HEK293 (cell line): ENCODE measurements around the gene DPP9.

Source experiments
- ATF2 ChIP-seq: fragments of 450-650 bp; formaldehyde crosslinking; IDR thresholded peaks from 2 replicates; pipeline ENCODE4 v1.5.1; 2016; ENCODE audit warnings: missing biosample characterization, missing genetic modification characterization, low read depth
- CTCF ChIP-seq: fragments of 450-650 bp; formaldehyde crosslinking; IDR thresholded peaks from 2 replicates; pipeline ENCODE4 v1.5.1; 2016; ENCODE audit warnings: missing biosample characterization, missing genetic modification characterization
- PBX3 ChIP-seq: sonication (generic); formaldehyde crosslinking; IDR thresholded peaks from 2 replicates; pipeline ENCODE4 v1.8.1; 2022; ENCODE audit warnings: mild to moderate bottlenecking, moderate library complexity, missing genetic modification reagents
- PRDM10 ChIP-seq: fragments of 450-650 bp; formaldehyde crosslinking; IDR thresholded peaks from 2 replicates; pipeline ENCODE4 v1.5.1; 2016; ENCODE audit warnings: missing biosample characterization, missing genetic modification characterization
- PRDM4 ChIP-seq: fragments of 450-650 bp; formaldehyde crosslinking; IDR thresholded peaks from 2 replicates; pipeline ENCODE4 v1.5.1; 2017; ENCODE audit warnings: missing biosample characterization, missing genetic modification characterization
- ZEB2 ChIP-seq: fragments of 450-650 bp; formaldehyde crosslinking; IDR thresholded peaks from 2 replicates; pipeline ENCODE4 v1.5.1; 2016; ENCODE audit warnings: missing biosample characterization, missing genetic modification characterization
- ZFP41 ChIP-seq: fragments of 450-650 bp; formaldehyde crosslinking; IDR thresholded peaks from 2 replicates; pipeline ENCODE4 v1.5.1; 2016; ENCODE audit warnings: missing biosample characterization, missing genetic modification characterization, borderline replicate concordance
- ZNF133 ChIP-seq: fragments of 450-650 bp; formaldehyde crosslinking; IDR thresholded peaks from 2 replicates; pipeline ENCODE4 v1.5.1; 2016; ENCODE audit warnings: missing biosample characterization, missing genetic modification characterization
- ZNF571 ChIP-seq: fragments of 450-650 bp; formaldehyde crosslinking; IDR thresholded peaks from 2 replicates; pipeline ENCODE4 v1.5.0; 2017; ENCODE audit warnings: missing biosample characterization, missing genetic modification characterization
- ZNF639 ChIP-seq: fragments of 450-650 bp; formaldehyde crosslinking; IDR thresholded peaks from 2 replicates; pipeline ENCODE4 v1.5.1; 2016; ENCODE audit warnings: missing biosample characterization, missing genetic modification characterization
- ZNF843 ChIP-seq: fragments of 450-650 bp; formaldehyde crosslinking; IDR thresholded peaks from 2 replicates; pipeline ENCODE4 v1.5.1; 2016; ENCODE audit warnings: missing biosample characterization, missing genetic modification characterization

- TF ChIP-seq ATF2, result no peak
- no peak for TF ChIP-seq ZNF843
- TF ChIP-seq ZNF133 (tag by site-specific recombination), result no peak
- no peak for TF ChIP-seq CTCF (tag by site-specific recombination)
- no peak for TF ChIP-seq ZNF571
- TF ChIP-seq ZFP41, result no peak
- TF ChIP-seq PBX3, result no peak
- no peak for TF ChIP-seq PRDM10
- no peak for TF ChIP-seq PRDM4 (tag by site-specific recombination)
- TF ChIP-seq ZNF639 (tag by site-specific recombination), result no peak
- no peak for TF ChIP-seq ZEB2 (tag by site-specific recombination)
These were observed 9.6 kb downstream of the DPP9 start for GRCh38 chr19:4714016-4714415.
